ENCODE measurements around the gene ITGB2.
A peak's percentile ranks its signal among the peaks of the same experiment; 100 is the strongest.

The ITGB2 gene

GRCh38 chr21:44955798-44956175 lies 35.1 kb upstream of the ITGB2 start:
- peaks cover 6% of the 10 kb centered on the region for H3K9me3 ChIP-seq (ENCODE audit: insufficient read depth, low read depth, low read length)
- H2BK12ac ChIP-seq (ENCODE audit: low read length), result no peak overlapping the region
- WGBS (ENCODE audit: extremely low coverage, insufficient coverage, insufficient read length), result no CpG with 5 or more reads among the region's 16 CpGs
- H3K27ac ChIP-seq (ENCODE audit: low read depth, low read length), result no peak overlapping the region
- H3K4ac ChIP-seq (ENCODE audit: low read depth, low read length), result no peak overlapping the region
- H2BK5ac ChIP-seq (ENCODE audit: low read depth, low read length, poor library complexity), result no peak overlapping the region
- H4K12ac ChIP-seq (ENCODE audit: low read depth, low read length), result no peak overlapping the region
- H3K27me3 ChIP-seq (ENCODE audit: insufficient read depth, low read length), result no peaks in the 10 kb centered on the region
- H3K18ac ChIP-seq (ENCODE audit: low read length), result no peak overlapping the region
- H3K9ac ChIP-seq (ENCODE audit: low read length), result no peak overlapping the region
- H3K79me1 ChIP-seq (ENCODE audit: low read length), result peaks cover 34% of the 10 kb centered on the region
- no peak overlapping the region for H4K8ac ChIP-seq (ENCODE audit: low read depth, low read length)
- peaks cover 35 to 40% of the 10 kb centered on the region in 2 experiments for H3K36me3 ChIP-seq (ENCODE audit: control insufficient read depth in 1 of 2, insufficient read depth in 2 of 2, low read length in 2 of 2)
- no peak overlapping the region for H2AK5ac ChIP-seq (ENCODE audit: low read length)
- no peak overlapping the region for H3K4me2 ChIP-seq (ENCODE audit: low read length)
- DNase-seq, result no peak
- no peak overlapping the region for H2AFZ ChIP-seq (ENCODE audit: insufficient read depth, low read length, poor library complexity)
- H2BK120ac ChIP-seq (ENCODE audit: insufficient read depth, low read length, poor library complexity), result peak overlapping the region; percentile 16
- H3K23ac ChIP-seq (ENCODE audit: low read length), result no peak overlapping the region
- no peak overlapping the region for H3K4me3 ChIP-seq (ENCODE audit: low read depth, low read length)
- peaks cover 19% of the 10 kb centered on the region for H3K79me2 ChIP-seq (ENCODE audit: control insufficient read depth, insufficient read depth, low read length, poor library complexity)
- peak overlapping the region; percentile 58 for H4K91ac ChIP-seq (ENCODE audit: low read depth, low read length)
- no peak overlapping the region for H3K14ac ChIP-seq (ENCODE audit: low read length)
- H3K4me1 ChIP-seq (ENCODE audit: control insufficient read depth in 1 of 2, insufficient read depth in 2 of 2, low read length in 2 of 2), result peaks cover 34% of the 10 kb centered on the region in 2 experiments

GRCh38 chr21:44955141-44955797 lies 34.6 kb upstream of the ITGB2 start:
- no peak for DNase-seq
- H3K4ac ChIP-seq (ENCODE audit: low read depth, low read length), result no peak overlapping the region
- no peak overlapping the region for H4K8ac ChIP-seq (ENCODE audit: low read depth, low read length)
- no peak overlapping the region for H2AFZ ChIP-seq (ENCODE audit: insufficient read depth, low read length, poor library complexity)
- H3K23ac ChIP-seq (ENCODE audit: low read length), result no peak overlapping the region
- peaks cover 34% of the 10 kb centered on the region in 2 experiments for H3K4me1 ChIP-seq (ENCODE audit: control insufficient read depth in 1 of 2, insufficient read depth in 2 of 2, low read length in 2 of 2)
- H3K27ac ChIP-seq (ENCODE audit: low read depth, low read length), result no peak overlapping the region
- H3K79me2 ChIP-seq (ENCODE audit: control insufficient read depth, insufficient read depth, low read length, poor library complexity), result peaks cover 19% of the 10 kb centered on the region
- H2BK120ac ChIP-seq (ENCODE audit: insufficient read depth, low read length, poor library complexity), result peak overlapping the region; percentile 16
- no peak overlapping the region for H2AK5ac ChIP-seq (ENCODE audit: low read length)
- H3K9ac ChIP-seq (ENCODE audit: low read length), result no peak overlapping the region
- no peak overlapping the region for H4K12ac ChIP-seq (ENCODE audit: low read depth, low read length)
- no peak overlapping the region for H2BK5ac ChIP-seq (ENCODE audit: low read depth, low read length, poor library complexity)
- H2BK12ac ChIP-seq (ENCODE audit: low read length), result no peak overlapping the region
- H3K27me3 ChIP-seq (ENCODE audit: insufficient read depth, low read length), result no peaks in the 10 kb centered on the region
- H3K4me2 ChIP-seq (ENCODE audit: low read length), result no peak overlapping the region
- no peak overlapping the region for H3K14ac ChIP-seq (ENCODE audit: low read length)
- WGBS (ENCODE audit: extremely low coverage, insufficient coverage, insufficient read length), result no CpG with 5 or more reads among the region's 21 CpGs
- peak overlapping the region; percentile 58 for H4K91ac ChIP-seq (ENCODE audit: low read depth, low read length)
- no peak overlapping the region for H3K4me3 ChIP-seq (ENCODE audit: low read depth, low read length)
- peaks cover 6% of the 10 kb centered on the region for H3K9me3 ChIP-seq (ENCODE audit: insufficient read depth, low read depth, low read length)
- peaks cover 36 to 39% of the 10 kb centered on the region in 2 experiments for H3K36me3 ChIP-seq (ENCODE audit: control insufficient read depth in 1 of 2, insufficient read depth in 2 of 2, low read length in 2 of 2)
- H3K18ac ChIP-seq (ENCODE audit: low read length), result no peak overlapping the region
- H3K79me1 ChIP-seq (ENCODE audit: low read length), result peaks cover 34% of the 10 kb centered on the region

- Histone ChIP-seq H3K79me2 (ENCODE audit: control insufficient read depth, insufficient read depth, low read length, poor library complexity) (peaks cover 13% of the 10 kb centered on the region), H4K8ac (ENCODE audit: low read depth, low read length) (no peak overlapping the region), H4K12ac (ENCODE audit: low read depth, low read length) (no peak overlapping the region), H3K9me3 (ENCODE audit: insufficient read depth, low read depth, low read length) (peaks cover 6% of the 10 kb centered on the region), H3K14ac (ENCODE audit: low read length) (no peak overlapping the region), H3K36me3 (ENCODE audit: control insufficient read depth in 1 of 2, insufficient read depth in 2 of 2, low read length in 2 of 2) (peaks cover 35 to 36% of the 10 kb centered on the region in 2 experiments), H3K27ac (ENCODE audit: low read depth, low read length) (no peak overlapping the region), H3K4me2 (ENCODE audit: low read length) (no peak overlapping the region), H3K4me3 (ENCODE audit: low read depth, low read length) (no peak overlapping the region), H2AK5ac (ENCODE audit: low read length) (no peak overlapping the region), H3K4ac (ENCODE audit: low read depth, low read length) (no peak overlapping the region), H2AFZ (ENCODE audit: insufficient read depth, low read length, poor library complexity) (no peak overlapping the region), H3K23ac (ENCODE audit: low read length) (no peak overlapping the region), H3K79me1 (ENCODE audit: low read length) (peaks cover 26% of the 10 kb centered on the region), H3K27me3 (ENCODE audit: insufficient read depth, low read length) (no peaks in the 10 kb centered on the region), H3K4me1 (ENCODE audit: control insufficient read depth in 1 of 2, insufficient read depth in 2 of 2, low read length in 2 of 2) (peaks cover 25 to 26% of the 10 kb centered on the region in 2 experiments), H3K9ac (ENCODE audit: low read length) (no peak overlapping the region), H2BK5ac (ENCODE audit: low read depth, low read length, poor library complexity) (no peak overlapping the region), H2BK12ac (ENCODE audit: low read length) (no peak overlapping the region), H4K91ac (ENCODE audit: low read depth, low read length) (no peak overlapping the region), H2BK120ac (ENCODE audit: insufficient read depth, low read length, poor library complexity) (no peak overlapping the region), H3K18ac (ENCODE audit: low read length) (no peak overlapping the region)
- no peak for DNase-seq
- no CpG with 5 or more reads among the region's 22 CpGs for WGBS (ENCODE audit: extremely low coverage, insufficient coverage, insufficient read length)
These were observed 33.6 kb upstream of the ITGB2 start for GRCh38 chr21:44954281-44954771.

GRCh38 chr21:44953628-44954021 lies 32.9 kb upstream of the ITGB2 start:
- no peak overlapping the region for H3K4ac ChIP-seq (ENCODE audit: low read depth, low read length)
- no peak overlapping the region for H4K8ac ChIP-seq (ENCODE audit: low read depth, low read length)
- H4K12ac ChIP-seq (ENCODE audit: low read depth, low read length), result no peak overlapping the region
- H4K91ac ChIP-seq (ENCODE audit: low read depth, low read length), result peak overlapping the region; percentile 28
- H2BK12ac ChIP-seq (ENCODE audit: low read length), result no peak overlapping the region
- H3K79me2 ChIP-seq (ENCODE audit: control insufficient read depth, insufficient read depth, low read length, poor library complexity), result peaks cover 10% of the 10 kb centered on the region
- no peak for DNase-seq
- H2AK5ac ChIP-seq (ENCODE audit: low read length), result peak overlapping the region; percentile 14
- H3K9ac ChIP-seq (ENCODE audit: low read length), result no peak overlapping the region
- no peak overlapping the region for H3K23ac ChIP-seq (ENCODE audit: low read length)
- H2BK120ac ChIP-seq (ENCODE audit: insufficient read depth, low read length, poor library complexity), result no peak overlapping the region
- no peak overlapping the region for H3K27ac ChIP-seq (ENCODE audit: low read depth, low read length)
- H3K27me3 ChIP-seq (ENCODE audit: insufficient read depth, low read length), result no peaks in the 10 kb centered on the region
- H3K79me1 ChIP-seq (ENCODE audit: low read length), result peaks cover 22% of the 10 kb centered on the region
- peaks cover 19 to 22% of the 10 kb centered on the region in 2 experiments for H3K4me1 ChIP-seq (ENCODE audit: control insufficient read depth in 1 of 2, insufficient read depth in 2 of 2, low read length in 2 of 2)
- H3K14ac ChIP-seq (ENCODE audit: low read length), result no peak overlapping the region
- peaks cover 35 to 37% of the 10 kb centered on the region in 2 experiments for H3K36me3 ChIP-seq (ENCODE audit: control insufficient read depth in 1 of 2, insufficient read depth in 2 of 2, low read length in 2 of 2)
- no peak overlapping the region for H2BK5ac ChIP-seq (ENCODE audit: low read depth, low read length, poor library complexity)
- no peak overlapping the region for H3K4me2 ChIP-seq (ENCODE audit: low read length)
- no peak overlapping the region for H3K18ac ChIP-seq (ENCODE audit: low read length)
- peaks cover 6% of the 10 kb centered on the region for H3K9me3 ChIP-seq (ENCODE audit: insufficient read depth, low read depth, low read length)
- H3K4me3 ChIP-seq (ENCODE audit: low read depth, low read length), result no peak overlapping the region
- no peak overlapping the region for H2AFZ ChIP-seq (ENCODE audit: insufficient read depth, low read length, poor library complexity)
- no CpG with 5 or more reads among the region's 13 CpGs for WGBS (ENCODE audit: extremely low coverage, insufficient coverage, insufficient read length)
